Measurements from ENCODE around the gene DALRD3.

The DALRD3 gene

GRCh38 chr3:48980295-48980694 is 38.1 kb downstream of the DALRD3 start:
- no peak for DNase-seq (ENCODE audit: low read depth in 1 of 2, low spot score in 1 of 2)
- no peak for TF ChIP-seq SPI1 (IDR thresholded peaks at IDR 0.05; ENCODE audit: borderline replicate concordance, low read depth)
- no peaks in the 10 kb centered on the region for H3K27me3 ChIP-seq (ENCODE audit: insufficient read depth, poor library complexity, severe bottlenecking)
- no peak overlapping the region for H3K27ac ChIP-seq (replicated peaks)
- H3K4me3 ChIP-seq (replicated peaks; ENCODE audit: insufficient read depth, low read length): no peak overlapping the region

- Histone ChIP-seq H3K4me3 (replicated peaks; ENCODE audit: insufficient read depth, low read length) (no peak overlapping the region), H3K27ac (replicated peaks) (no peak overlapping the region), H3K27me3 (ENCODE audit: insufficient read depth, poor library complexity, severe bottlenecking) (no peaks in the 10 kb centered on the region)
- no peak for DNase-seq (ENCODE audit: low read depth in 1 of 2, low spot score in 1 of 2)
- TF ChIP-seq GABPA (IDR thresholded peaks at IDR 0.05; ENCODE audit: low read depth) (no peak), POLR2AphosphoS5 (IDR thresholded peaks at IDR 0.05; ENCODE audit: low read depth) (no peak), SPI1 (IDR thresholded peaks at IDR 0.05; ENCODE audit: borderline replicate concordance, low read depth) (no peak), REST (IDR thresholded peaks at IDR 0.05; ENCODE audit: insufficient replicate concordance, low read depth) (no peak)
- TF ChIP-seq, protein P1, sequence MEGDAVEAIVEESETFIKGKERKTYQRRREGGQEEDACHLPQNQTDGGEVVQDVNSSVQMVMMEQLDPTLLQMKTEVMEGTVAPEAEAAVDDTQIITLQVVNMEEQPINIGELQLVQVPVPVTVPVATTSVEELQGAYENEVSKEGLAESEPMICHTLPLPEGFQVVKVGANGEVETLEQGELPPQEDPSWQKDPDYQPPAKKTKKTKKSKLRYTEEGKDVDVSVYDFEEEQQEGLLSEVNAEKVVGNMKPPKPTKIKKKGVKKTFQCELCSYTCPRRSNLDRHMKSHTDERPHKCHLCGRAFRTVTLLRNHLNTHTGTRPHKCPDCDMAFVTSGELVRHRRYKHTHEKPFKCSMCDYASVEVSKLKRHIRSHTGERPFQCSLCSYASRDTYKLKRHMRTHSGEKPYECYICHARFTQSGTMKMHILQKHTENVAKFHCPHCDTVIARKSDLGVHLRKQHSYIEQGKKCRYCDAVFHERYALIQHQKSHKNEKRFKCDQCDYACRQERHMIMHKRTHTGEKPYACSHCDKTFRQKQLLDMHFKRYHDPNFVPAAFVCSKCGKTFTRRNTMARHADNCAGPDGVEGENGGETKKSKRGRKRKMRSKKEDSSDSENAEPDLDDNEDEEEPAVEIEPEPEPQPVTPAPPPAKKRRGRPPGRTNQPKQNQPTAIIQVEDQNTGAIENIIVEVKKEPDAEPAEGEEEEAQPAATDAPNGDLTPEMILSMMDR (IDR thresholded peaks at IDR 0.05; ENCODE audit: insufficient read depth, low read length): no peak
Measured at GRCh38 chr3:48979451-48979850, 38.9 kb downstream of the DALRD3 start.

GRCh38 chr3:48974076-48974864 is 44.1 kb downstream of the DALRD3 start:
- Histone ChIP-seq H3K4me3 (replicated peaks; ENCODE audit: insufficient read depth, low read length) (no peak overlapping the region), H3K27ac (replicated peaks) (no peak overlapping the region), H3K27me3 (ENCODE audit: insufficient read depth, poor library complexity, severe bottlenecking) (no peaks in the 10 kb centered on the region)
- DNase-seq (ENCODE audit: low read depth in 1 of 2, low spot score in 1 of 2): no peak
- no peak for TF ChIP-seq REST (IDR thresholded peaks at IDR 0.05; ENCODE audit: insufficient replicate concordance, low read depth)
- TF ChIP-seq POLR2AphosphoS5 (IDR thresholded peaks at IDR 0.05; ENCODE audit: low read depth): no peak
- TF ChIP-seq, protein P1 (IDR thresholded peaks at IDR 0.05; ENCODE audit: insufficient read depth, low read length): no peak

DNA sequence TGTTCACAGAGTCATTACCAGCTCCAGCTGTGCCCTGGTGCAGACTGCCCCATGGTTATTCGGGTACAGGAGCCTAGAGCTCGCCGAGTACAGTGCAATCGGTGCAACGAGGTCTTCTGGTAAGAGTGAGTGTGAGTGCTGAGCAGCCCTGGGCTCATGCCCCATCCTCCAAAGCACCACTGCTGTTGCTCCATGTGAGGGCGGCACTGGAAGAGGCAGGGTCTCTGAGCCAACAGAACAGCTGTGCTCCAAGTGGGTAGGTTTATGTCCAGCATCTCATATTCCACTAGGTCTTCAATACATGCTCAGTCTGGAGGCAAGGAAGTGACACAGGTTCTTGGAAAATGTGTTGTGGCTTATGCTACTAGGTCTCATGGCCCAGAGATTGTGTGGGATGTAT is 47.8 kb downstream of the DALRD3 start:
- Histone ChIP-seq H3K27ac (replicated peaks) (no peak overlapping the region), H3K27me3 (ENCODE audit: insufficient read depth, poor library complexity, severe bottlenecking) (no peaks in the 10 kb centered on the region)
- TF ChIP-seq REST (IDR thresholded peaks at IDR 0.05; ENCODE audit: insufficient replicate concordance, low read depth) (no peak), SPI1 (IDR thresholded peaks at IDR 0.05; ENCODE audit: borderline replicate concordance, low read depth) (no peak), POLR2AphosphoS5 (IDR thresholded peaks at IDR 0.05; ENCODE audit: low read depth) (no peak), GABPA (IDR thresholded peaks at IDR 0.05; ENCODE audit: low read depth) (no peak)
- TF ChIP-seq, protein P1 (IDR thresholded peaks at IDR 0.05; ENCODE audit: insufficient read depth, low read length): no peak

More for the DNA sequence above, 47.8 kb downstream of the DALRD3 start:
- H3K4me3 ChIP-seq (replicated peaks; ENCODE audit: insufficient read depth, low read length): no peak overlapping the region
- no peak for DNase-seq (ENCODE audit: low read depth in 1 of 2, low spot score in 1 of 2)
